Activated T-helper 17 cell treated with anti-CD3 and anti-CD28 coated beads, Interleukin-2, amount 50 U/mL, for 72 hours (primary cell): ENCODE results near the gene SMYD1. TPM values are rescaled to one million over a fixed set of nuclear protein-coding genes. Genes with fewer than 3 reads are reported as not detected.
"Not testable (repeated sequence)": the region's sequence is repeated elsewhere in the genome, so short reads cannot be mapped to it uniquely, and the experiment has no call there.

Source experiments
- ATAC-seq: fragments of 150-1000 bp; cut with Tn5 transposase; replicated peaks from 2 replicates; pipeline ENCODE4 v1.10.0; 2021; ENCODE audit warnings: mild to moderate bottlenecking, moderate library complexity
- H3K27ac Mint-ChIP-seq: one replicate; pipeline ENCODE4 v1.8.0; 2022; ENCODE audit warnings: mixed read lengths
- H3K27me3 Mint-ChIP-seq: one replicate; pipeline ENCODE4 v1.8.0; 2022; ENCODE audit warnings: mixed read lengths
- H3K36me3 Mint-ChIP-seq: one replicate; pipeline ENCODE4 v1.8.0; 2022; ENCODE audit warnings: low read depth, mild to moderate bottlenecking, mixed read lengths
- H3K4me1 Mint-ChIP-seq: one replicate; pipeline ENCODE4 v1.8.0; 2022; ENCODE audit warnings: mixed read lengths
- H3K4me3 Mint-ChIP-seq: one replicate; pipeline ENCODE4 v1.8.0; 2022; ENCODE audit warnings: mild to moderate bottlenecking, mixed read lengths
- H3K9me3 Mint-ChIP-seq: one replicate; pipeline ENCODE4 v1.8.0; 2022; ENCODE audit warnings: mixed read lengths
- total RNA-seq, 2 donors: library from RNA; stranded (reverse); gene quantifications; one replicate each; pipeline ENCODE4 v1.2.3, GENCODE V29; 2022

The SMYD1 gene
- total RNA-seq = not detected

DNA sequence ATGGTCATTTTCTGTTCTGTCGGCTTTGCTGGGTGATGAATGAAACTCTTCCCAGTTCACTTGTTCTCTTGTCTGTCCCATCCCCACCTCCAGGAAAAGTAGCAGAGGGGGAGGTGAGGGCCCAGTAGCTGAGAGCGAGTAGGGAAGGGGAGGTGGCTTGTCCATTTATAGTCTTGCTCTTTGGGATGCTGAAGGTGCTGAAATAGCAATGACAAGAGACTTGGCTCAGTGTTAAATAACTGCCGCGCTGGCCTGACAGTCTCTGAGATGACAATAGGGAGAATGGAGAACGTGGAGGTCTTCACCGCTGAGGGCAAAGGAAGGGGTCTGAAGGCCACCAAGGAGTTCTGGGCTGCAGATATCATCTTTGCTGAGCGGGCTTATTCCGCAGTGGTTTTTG lies at the start of gene SMYD1:
Gene SMYD1, plus strand, starts transcription at position 228 of the 400 bp plus-strand sequence. Its CDS starts 40 bp downstream, at position 268.
- Mint-ChIP-seq H3K4me3 (no peak within 1 kb of the TSS), H3K4me1 (no peaks in the 10 kb centered on the region)
- ATAC-seq = no peak

DNA sequence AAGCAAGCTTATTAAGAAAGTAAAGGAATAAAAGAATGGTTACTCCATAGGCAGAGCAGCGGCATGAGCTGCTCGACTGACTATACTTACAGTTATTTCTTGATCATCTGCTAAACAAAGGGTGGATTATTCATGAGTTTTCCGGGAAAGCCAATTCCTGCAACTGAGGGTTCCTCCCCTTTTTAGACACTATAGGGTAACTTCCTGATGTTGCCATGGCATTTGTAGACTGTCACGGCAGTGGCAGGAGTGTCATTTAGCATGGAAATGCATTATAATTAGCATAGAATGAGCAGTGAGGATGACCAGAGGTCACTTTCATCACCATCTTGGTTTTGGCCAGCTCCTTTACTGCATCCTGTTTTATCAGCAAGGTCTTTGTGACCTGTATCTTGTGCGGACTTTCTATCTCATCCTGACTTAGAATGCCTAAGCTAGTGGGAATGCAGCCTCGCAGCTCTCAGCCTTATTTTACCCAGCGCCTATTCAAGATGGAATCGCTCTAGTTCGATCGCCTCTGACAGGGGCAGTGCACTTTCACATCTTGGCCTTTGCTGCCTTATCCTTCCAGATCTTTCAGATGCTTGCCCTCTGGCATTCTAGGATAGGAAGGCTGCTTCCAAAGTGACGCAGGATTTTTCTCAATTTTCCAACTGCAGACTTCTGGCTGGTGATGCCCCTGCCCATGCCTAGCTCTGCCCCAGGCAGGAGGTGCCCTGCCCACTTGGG lies 49.4 kb upstream of the SMYD1 start:
- H3K27me3 Mint-ChIP-seq, ATAC-seq, H3K27ac Mint-ChIP-seq, H3K4me1 Mint-ChIP-seq, H3K9me3 Mint-ChIP-seq, H3K36me3 Mint-ChIP-seq: not testable (repeated sequence)
- peak overlapping the region; percentile 96 for H3K4me3 Mint-ChIP-seq

More for the DNA sequence above, at the start of gene SMYD1:
- Mint-ChIP-seq H3K27ac (no peak within 1 kb of the TSS), H3K27me3 (peaks cover 9% of the 10 kb centered on the region), H3K9me3 (no peaks in the 10 kb centered on the region), H3K36me3 (no peaks in the 10 kb centered on the region)

DNA sequence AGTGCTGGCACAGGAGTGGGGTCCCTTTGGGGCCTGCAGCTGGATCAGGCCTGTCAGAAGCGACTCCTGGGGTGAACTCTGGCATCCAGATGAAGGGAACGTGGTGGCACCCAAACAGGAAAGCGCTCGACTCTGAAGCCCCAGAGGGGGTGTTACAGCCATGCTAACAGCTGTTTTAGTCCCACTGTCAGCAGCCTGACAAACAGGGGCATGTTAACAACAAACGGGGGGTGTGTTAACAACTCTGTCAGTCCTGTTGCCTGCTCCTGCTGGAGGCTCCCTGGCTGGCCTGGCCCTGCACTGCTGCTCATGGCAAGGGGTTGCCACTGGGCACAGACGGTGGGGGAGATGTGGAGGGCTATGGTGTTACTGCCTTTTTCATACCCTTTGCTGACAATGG lies 48.7 kb upstream of the SMYD1 start:
- H3K36me3 Mint-ChIP-seq = peaks cover 9% of the 10 kb centered on the region
- H3K9me3 Mint-ChIP-seq = no peaks in the 10 kb centered on the region
- no peak for ATAC-seq
- no peaks in the 10 kb centered on the region for H3K27me3 Mint-ChIP-seq
- H3K4me1 Mint-ChIP-seq = peaks cover 8% of the 10 kb centered on the region
- no peak overlapping the region for H3K27ac Mint-ChIP-seq
- no peak overlapping the region for H3K4me3 Mint-ChIP-seq

DNA sequence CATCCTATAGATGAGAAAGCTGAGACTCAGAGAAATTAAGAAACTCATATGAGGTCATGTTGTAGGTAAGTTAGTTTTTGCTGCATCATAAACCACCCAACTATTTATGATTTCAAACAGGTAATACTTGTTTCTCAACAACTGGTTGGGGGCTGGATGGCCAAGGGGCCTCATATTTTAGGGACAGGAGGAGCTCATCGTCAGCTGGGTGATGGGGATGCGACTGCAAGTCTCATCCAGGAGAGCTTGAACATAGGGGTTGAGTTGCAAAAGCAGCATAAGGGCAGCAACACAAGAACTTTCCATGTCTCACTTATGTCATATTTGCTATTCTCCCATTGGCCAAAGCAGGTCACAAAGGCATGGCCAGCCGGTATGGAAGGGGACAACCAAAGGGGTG lies 47.6 kb upstream of the SMYD1 start:
- Mint-ChIP-seq H3K27ac (no peak overlapping the region), H3K4me1 (peaks cover 8% of the 10 kb centered on the region), H3K36me3 (peaks cover 9% of the 10 kb centered on the region), H3K4me3 (no peak overlapping the region), H3K9me3 (no peaks in the 10 kb centered on the region), H3K27me3 (no peaks in the 10 kb centered on the region)
- no peak for ATAC-seq

DNA sequence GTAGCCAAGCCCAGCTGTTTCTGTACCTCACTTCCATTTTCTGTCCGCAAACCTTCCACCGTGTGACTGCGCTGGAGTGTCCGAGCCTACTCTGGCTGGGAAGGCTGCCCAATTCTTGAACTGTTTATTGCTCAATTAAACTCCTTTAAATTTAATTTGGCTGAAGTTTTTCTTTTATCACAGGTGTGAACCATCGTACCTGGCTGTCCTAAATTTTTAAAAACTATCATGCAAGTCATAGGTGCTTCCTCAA lies 45.0 kb upstream of the SMYD1 start:
- Mint-ChIP-seq H3K27me3 (no peaks in the 10 kb centered on the region), H3K27ac (no peak overlapping the region), H3K36me3 (peaks cover 11% of the 10 kb centered on the region), H3K4me3 (no peak overlapping the region), H3K9me3 (no peaks in the 10 kb centered on the region), H3K4me1 (no peaks in the 10 kb centered on the region)
- no peak for ATAC-seq

DNA sequence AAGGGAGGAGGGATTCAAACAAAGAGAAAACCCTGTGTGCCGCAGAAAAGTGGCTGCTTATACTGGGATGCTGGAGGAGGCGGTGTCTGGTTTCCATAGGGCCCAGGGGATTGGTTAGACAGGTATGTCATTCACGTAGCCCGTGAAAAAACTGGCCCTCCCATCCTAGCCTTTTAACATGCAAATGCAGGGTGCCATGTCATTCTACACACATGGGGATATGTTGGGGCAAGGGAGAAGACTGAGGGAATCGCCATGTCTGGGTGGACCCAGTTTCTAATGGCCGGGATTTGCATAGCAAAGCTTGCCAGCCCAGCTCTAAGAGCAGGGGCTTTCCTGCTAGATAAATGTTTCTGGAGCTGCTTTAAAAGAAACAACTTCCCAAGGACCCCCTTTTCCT lies 43.1 kb upstream of the SMYD1 start:
- no peak overlapping the region for H3K4me3 Mint-ChIP-seq
- no peak for ATAC-seq
- no peaks in the 10 kb centered on the region for H3K9me3 Mint-ChIP-seq
- no peaks in the 10 kb centered on the region for H3K4me1 Mint-ChIP-seq
- H3K27ac Mint-ChIP-seq = no peak overlapping the region
- peaks cover 30% of the 10 kb centered on the region for H3K36me3 Mint-ChIP-seq
- H3K27me3 Mint-ChIP-seq = no peaks in the 10 kb centered on the region

DNA sequence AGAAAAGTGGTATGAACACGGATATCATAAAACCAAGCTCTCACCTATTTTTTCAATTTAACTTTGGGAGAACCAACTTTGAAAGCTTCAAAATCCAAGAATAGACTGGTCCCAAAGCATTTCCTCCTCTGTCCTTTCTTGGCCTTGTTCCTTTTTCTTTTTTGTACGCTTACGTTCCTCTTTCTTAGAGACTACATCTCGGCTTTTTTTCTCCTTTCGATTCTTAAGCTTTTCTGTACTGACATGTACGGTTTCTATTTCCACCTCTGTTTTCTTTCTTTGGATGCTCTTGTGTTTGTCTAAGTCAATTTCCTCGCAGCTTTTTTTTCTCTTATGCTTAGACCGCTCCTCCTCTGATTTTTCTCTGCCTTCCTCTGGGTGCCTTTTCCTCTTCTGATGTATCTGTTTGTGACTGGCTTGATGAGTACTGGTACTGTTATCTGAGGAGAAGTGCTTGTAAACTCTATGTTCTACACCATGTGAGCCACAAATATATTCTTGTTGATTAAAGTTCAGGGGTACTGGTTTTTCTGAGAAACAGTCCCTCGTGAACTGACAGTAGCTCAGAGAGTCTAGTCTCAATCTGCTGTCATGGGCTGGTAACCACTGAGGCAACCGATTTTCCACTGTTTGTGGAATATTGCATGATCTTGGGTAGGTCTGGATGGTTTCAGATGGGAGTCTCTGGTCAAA lies 39.8 kb upstream of the SMYD1 start:
- H3K4me1 Mint-ChIP-seq = no peaks in the 10 kb centered on the region
- H3K27me3 Mint-ChIP-seq = no peaks in the 10 kb centered on the region
- H3K36me3 Mint-ChIP-seq = peaks cover 49% of the 10 kb centered on the region
- no peak overlapping the region for H3K4me3 Mint-ChIP-seq
- peak; percentile 9 for ATAC-seq
- no peak overlapping the region for H3K27ac Mint-ChIP-seq
- no peaks in the 10 kb centered on the region for H3K9me3 Mint-ChIP-seq

DNA sequence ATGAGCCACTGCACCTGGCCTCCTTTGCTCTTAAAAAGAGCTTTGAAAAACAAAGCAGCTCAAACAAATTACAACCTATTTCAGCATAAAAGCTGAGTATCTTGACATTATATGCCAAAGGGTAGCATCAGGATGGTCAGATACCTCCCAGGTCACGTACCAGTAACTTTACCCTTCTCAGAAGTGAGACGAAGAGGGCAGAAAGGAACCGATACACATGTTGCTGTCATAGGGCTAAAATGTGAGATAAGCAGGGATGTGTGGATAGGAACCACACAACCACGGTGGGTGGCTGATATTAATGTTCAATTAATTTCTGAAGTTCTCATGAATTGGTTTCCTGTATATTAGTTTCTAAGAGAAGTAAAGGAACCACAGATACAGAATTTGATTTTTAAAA lies 38.7 kb upstream of the SMYD1 start:
- no peak for ATAC-seq
- H3K4me3 Mint-ChIP-seq = no peak overlapping the region
- no peaks in the 10 kb centered on the region for H3K4me1 Mint-ChIP-seq
- no peak overlapping the region for H3K27ac Mint-ChIP-seq
- H3K36me3 Mint-ChIP-seq = peaks cover 60% of the 10 kb centered on the region
- H3K9me3 Mint-ChIP-seq = no peaks in the 10 kb centered on the region
- H3K27me3 Mint-ChIP-seq = no peaks in the 10 kb centered on the region

DNA sequence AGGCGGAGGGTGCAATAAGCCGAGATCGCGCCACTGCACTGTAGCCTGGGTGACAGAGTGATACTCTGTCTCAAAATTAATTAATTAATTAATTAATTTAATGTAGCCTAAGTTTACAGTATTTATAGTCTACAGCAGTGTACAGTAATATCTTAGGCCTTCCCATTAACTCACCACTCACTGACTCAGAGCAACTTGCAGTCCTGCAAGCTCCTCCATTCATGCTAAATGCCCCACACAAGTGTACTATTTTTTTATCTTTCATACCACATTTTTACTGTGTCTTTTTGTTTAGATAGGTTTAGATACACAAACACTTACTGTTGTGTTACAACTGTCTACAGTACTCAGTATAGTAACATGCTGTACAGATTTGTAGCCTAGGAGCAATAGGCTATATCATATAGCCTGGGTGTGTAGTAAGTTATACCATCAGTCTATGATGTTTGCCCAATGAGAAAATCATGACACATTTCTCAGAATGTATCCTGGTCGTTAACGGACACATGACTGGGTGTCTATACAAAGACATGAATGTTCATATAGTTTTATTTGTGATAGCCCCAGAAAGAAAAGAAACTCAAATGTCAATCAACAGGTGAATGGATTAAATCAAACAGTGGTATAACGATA lies 35.4 kb upstream of the SMYD1 start:
- H3K9me3 Mint-ChIP-seq = no peaks in the 10 kb centered on the region
- no peak overlapping the region for H3K27ac Mint-ChIP-seq
- H3K27me3 Mint-ChIP-seq = no peaks in the 10 kb centered on the region
- no peak overlapping the region for H3K4me3 Mint-ChIP-seq
- ATAC-seq = no peak
- H3K36me3 Mint-ChIP-seq = peaks cover 79% of the 10 kb centered on the region
- H3K4me1 Mint-ChIP-seq = no peaks in the 10 kb centered on the region

DNA sequence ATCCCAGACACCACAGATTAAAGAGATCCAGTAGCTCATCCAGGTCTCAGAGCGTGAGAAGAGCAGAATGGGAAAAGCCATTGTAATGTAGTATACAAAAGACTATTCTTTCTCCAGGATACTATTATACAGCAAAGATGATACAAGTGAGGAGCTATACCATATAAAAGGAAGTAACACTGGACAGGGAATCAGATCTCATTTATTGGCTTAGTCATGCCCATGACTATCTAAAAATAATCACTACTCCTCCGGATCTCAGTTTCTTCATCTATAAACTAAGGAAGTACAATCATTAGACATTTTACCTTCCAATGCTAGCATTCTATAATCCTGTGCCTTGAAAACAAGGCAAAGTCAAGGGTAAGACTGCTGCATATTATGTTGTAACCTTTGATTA lies 31.4 kb upstream of the SMYD1 start:
- Mint-ChIP-seq H3K36me3 (peaks cover 49% of the 10 kb centered on the region), H3K9me3 (no peaks in the 10 kb centered on the region), H3K4me1 (peaks cover 20% of the 10 kb centered on the region), H3K4me3 (no peak overlapping the region), H3K27ac (no peak overlapping the region), H3K27me3 (no peaks in the 10 kb centered on the region)
- no peak for ATAC-seq

DNA sequence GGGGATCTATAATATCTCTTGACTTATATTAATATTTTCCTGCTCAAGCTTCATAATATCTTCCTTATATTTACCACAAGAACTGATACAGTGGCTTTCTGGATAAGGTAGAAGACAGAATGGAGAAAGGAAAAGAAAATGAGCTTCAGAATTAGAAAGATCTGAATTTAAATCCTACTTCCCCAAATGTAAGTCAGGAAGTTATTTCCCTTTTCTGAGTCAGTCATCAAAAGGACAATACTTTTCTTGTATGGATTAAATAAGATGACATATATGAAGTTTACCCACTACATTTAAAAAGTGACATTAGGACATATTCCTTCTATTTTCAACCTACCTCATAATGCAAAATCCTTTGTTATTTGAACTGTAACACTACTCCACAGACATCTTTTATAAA lies 31.0 kb upstream of the SMYD1 start:
- Mint-ChIP-seq H3K9me3 (no peaks in the 10 kb centered on the region), H3K27me3 (no peaks in the 10 kb centered on the region), H3K4me1 (peaks cover 20% of the 10 kb centered on the region), H3K27ac (no peak overlapping the region), H3K4me3 (no peak overlapping the region), H3K36me3 (peaks cover 48% of the 10 kb centered on the region)
- ATAC-seq = no peak

DNA sequence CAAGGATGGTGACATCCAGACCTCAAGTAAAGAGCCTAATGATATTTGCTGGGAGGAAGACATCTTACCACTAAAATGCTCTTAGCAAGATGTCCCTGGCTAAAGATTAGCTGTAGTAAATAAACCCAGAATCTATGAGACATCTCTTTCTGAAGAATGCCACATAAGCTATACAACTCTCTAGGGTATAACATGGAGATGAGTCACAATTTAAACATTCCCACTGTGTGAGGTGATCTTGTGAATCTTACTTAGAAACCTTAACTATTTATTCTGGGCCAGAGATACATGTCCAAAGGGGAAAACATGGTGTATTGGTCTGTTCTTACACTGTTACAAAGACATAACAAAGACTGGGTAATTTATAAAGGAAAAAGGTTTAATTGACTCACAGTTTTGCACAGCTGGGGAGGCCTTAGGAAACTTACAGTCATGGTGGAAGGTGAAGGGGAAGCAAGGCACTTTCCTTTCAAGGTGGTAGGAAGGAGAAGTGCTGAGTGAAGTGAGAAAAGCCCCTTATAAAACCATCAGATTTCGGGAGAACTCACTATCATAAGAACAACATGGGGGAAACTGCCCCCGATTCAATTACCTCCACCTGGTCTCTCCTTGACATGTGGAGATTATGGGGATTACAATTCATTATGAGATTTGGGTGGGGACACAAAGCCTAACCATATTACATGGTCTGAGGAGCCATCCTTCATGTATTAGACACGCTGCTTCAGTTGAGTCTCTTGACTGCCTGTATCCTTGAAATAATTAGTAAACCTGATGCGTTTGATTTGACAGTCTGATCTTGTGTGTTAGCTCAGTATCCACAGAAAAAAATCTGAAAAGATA lies 29.1 kb upstream of the SMYD1 start:
- H3K36me3 Mint-ChIP-seq = peaks cover 30% of the 10 kb centered on the region
- ATAC-seq = peak; percentile 95
- peaks cover 25% of the 10 kb centered on the region for H3K4me1 Mint-ChIP-seq
- peak overlapping the region; percentile 48 for H3K4me3 Mint-ChIP-seq
- H3K27me3 Mint-ChIP-seq = no peaks in the 10 kb centered on the region
- peak overlapping the region; percentile 86 for H3K27ac Mint-ChIP-seq
- H3K9me3 Mint-ChIP-seq = no peaks in the 10 kb centered on the region

DNA sequence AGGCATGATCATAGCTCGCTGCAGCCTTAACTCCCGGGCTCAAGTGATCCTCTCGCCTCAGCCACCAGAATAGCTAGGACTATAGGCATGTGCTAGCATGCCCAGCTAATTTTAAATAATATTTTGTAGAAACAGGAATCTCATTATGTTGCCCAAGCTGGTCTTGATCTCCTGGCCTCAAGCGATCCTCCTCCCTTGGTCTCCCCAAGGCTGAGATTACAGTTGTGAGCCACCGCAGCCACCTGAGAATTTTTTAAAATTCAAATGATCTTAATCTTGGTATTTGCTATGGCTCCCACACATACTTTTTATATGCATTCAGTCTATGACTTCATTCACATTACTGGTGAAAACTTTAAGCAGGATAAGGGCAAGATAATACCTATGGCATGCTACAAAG lies 25.1 kb upstream of the SMYD1 start:
- Mint-ChIP-seq H3K4me3 (no peak overlapping the region), H3K27me3 (no peaks in the 10 kb centered on the region), H3K36me3 (no peaks in the 10 kb centered on the region), H3K9me3 (no peaks in the 10 kb centered on the region), H3K27ac (no peak overlapping the region), H3K4me1 (peaks cover 29% of the 10 kb centered on the region)
- ATAC-seq = no peak

DNA sequence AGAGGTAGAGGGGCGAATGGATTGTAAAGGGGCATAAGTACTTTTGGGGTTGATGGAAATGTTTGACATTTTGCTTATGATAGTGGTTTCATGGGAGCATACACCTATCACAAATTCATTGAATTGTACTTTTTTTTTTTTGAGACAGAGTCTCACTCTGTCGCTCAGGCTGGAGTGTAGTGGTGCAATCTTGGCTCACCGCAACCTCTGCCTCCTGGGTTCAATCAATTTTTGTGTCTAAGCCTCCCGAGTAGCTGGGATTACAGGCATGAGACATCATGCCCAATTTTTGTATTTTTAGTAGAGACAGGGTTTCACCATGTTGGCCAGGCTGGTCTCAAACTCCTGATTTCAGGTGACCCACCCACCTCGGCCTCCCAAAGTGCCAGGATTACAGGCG lies 22.1 kb upstream of the SMYD1 start:
- not testable (repeated sequence) for H3K27ac Mint-ChIP-seq, H3K9me3 Mint-ChIP-seq, H3K27me3 Mint-ChIP-seq, H3K4me3 Mint-ChIP-seq, ATAC-seq
- H3K36me3 Mint-ChIP-seq = peaks cover 10% of the 10 kb centered on the region
- peaks cover 22% of the 10 kb centered on the region for H3K4me1 Mint-ChIP-seq
